Measurements from ENCODE around the gene PLXNA1.

PLXNA1 gene

DNA sequence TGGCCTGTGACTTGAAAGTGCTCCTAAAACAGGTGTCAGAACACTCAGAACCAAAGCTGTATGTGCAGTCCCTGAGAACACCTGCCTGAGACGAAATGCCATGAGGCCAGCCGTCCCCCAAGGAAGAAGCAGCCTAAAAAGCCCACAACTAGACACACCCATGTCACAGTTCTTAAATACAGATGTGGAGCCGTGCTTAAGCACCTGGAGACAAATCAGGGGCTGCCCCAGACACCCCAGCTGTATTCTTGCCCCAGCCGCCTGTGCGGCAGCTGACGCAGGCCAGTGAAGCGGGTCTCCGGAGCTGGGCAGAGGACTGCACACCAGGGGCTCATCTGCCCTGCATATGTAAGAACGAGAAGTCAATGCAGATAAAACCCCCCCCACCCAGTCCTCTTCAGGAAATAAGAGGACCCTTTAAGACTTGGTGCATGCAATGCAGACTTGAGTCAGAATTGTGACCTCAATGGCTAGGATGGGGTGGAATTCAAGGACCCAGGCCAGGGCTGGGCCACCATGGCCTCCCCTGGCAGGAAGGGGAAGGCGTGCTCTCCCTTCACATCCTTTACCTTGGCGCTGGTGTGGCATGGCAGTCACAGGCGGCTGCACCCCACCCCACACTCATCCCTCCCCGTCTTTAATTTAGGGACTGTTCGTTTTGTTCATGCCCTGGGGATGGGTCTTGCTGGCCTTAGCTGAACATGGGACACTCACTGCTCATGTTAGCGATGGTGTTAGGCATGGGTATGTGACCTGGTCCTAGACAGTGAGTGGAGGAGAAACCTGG is 27.7 kb upstream of the PLXNA1 start:
- H3K4me1 ChIP-seq (ENCODE audit: insufficient read depth, low read length, poor library complexity, severe bottlenecking): no peaks in the 10 kb centered on the region
- no peaks in the 10 kb centered on the region for H3K9me2 ChIP-seq (replicated peaks; ENCODE audit: low read depth, low read length)
- H3K9ac ChIP-seq (ENCODE audit: low read depth, low read length, poor library complexity, severe bottlenecking): no peak overlapping the region
- H4K20me1 ChIP-seq (ENCODE audit: insufficient read depth, low read length, poor library complexity, severe bottlenecking): no peaks in the 10 kb centered on the region
- H3F3A ChIP-seq (ENCODE audit: low read depth): no peaks in the 10 kb centered on the region
- no peaks in the 10 kb centered on the region for H3K79me2 ChIP-seq (ENCODE audit: insufficient read depth, low read length)
- H2AFZ ChIP-seq (ENCODE audit: low read length): no peak overlapping the region
- no peak overlapping the region for H3K4me2 ChIP-seq (ENCODE audit: low read depth, low read length, poor library complexity, severe bottlenecking)
- H3K27me3 ChIP-seq (ENCODE audit: insufficient read depth, low read length, poor library complexity, severe bottlenecking): no peaks in the 10 kb centered on the region
- no peak for TF ChIP-seq EZH2phosphoT487 (IDR thresholded peaks at IDR 0.05; ENCODE audit: borderline replicate concordance)
- TF ChIP-seq, protein P1, sequence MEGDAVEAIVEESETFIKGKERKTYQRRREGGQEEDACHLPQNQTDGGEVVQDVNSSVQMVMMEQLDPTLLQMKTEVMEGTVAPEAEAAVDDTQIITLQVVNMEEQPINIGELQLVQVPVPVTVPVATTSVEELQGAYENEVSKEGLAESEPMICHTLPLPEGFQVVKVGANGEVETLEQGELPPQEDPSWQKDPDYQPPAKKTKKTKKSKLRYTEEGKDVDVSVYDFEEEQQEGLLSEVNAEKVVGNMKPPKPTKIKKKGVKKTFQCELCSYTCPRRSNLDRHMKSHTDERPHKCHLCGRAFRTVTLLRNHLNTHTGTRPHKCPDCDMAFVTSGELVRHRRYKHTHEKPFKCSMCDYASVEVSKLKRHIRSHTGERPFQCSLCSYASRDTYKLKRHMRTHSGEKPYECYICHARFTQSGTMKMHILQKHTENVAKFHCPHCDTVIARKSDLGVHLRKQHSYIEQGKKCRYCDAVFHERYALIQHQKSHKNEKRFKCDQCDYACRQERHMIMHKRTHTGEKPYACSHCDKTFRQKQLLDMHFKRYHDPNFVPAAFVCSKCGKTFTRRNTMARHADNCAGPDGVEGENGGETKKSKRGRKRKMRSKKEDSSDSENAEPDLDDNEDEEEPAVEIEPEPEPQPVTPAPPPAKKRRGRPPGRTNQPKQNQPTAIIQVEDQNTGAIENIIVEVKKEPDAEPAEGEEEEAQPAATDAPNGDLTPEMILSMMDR (conservative IDR thresholded peaks at IDR 0.05; ENCODE audit: low read length): no peak
- no peak overlapping the region for H3K4me3 ChIP-seq (ENCODE audit: low read length, poor library complexity, severe bottlenecking)
- H3K9me3 ChIP-seq (ENCODE audit: insufficient read depth, low read depth, low read length): no peaks in the 10 kb centered on the region
- H3K36me3 ChIP-seq (ENCODE audit: insufficient read depth, low read length): no peaks in the 10 kb centered on the region

- Histone ChIP-seq H3K9me3 (ENCODE audit: insufficient read depth, low read depth, low read length) (no peaks in the 10 kb centered on the region), H3K9me2 (replicated peaks; ENCODE audit: low read depth, low read length) (no peaks in the 10 kb centered on the region), H3K4me2 (ENCODE audit: low read depth, low read length, poor library complexity, severe bottlenecking) (no peak overlapping the region), H3K4me3 (ENCODE audit: low read length, poor library complexity, severe bottlenecking) (no peak overlapping the region), H3K4me1 (ENCODE audit: insufficient read depth, low read length, poor library complexity, severe bottlenecking) (no peaks in the 10 kb centered on the region), H3K27me3 (ENCODE audit: insufficient read depth, low read length, poor library complexity, severe bottlenecking) (no peaks in the 10 kb centered on the region), H3K9ac (ENCODE audit: low read depth, low read length, poor library complexity, severe bottlenecking) (no peak overlapping the region), H3F3A (ENCODE audit: low read depth) (no peaks in the 10 kb centered on the region), H4K20me1 (ENCODE audit: insufficient read depth, low read length, poor library complexity, severe bottlenecking) (no peaks in the 10 kb centered on the region), H3K36me3 (ENCODE audit: insufficient read depth, low read length) (no peaks in the 10 kb centered on the region), H3K79me2 (ENCODE audit: insufficient read depth, low read length) (no peaks in the 10 kb centered on the region), H2AFZ (ENCODE audit: low read length) (no peak overlapping the region)
- TF ChIP-seq, protein P1 (conservative IDR thresholded peaks at IDR 0.05; ENCODE audit: low read length): no peak
- no peak for TF ChIP-seq EZH2phosphoT487 (IDR thresholded peaks at IDR 0.05; ENCODE audit: borderline replicate concordance)
These were observed 26.6 kb upstream of the PLXNA1 start for GRCh38 chr3:126956361-126956760.

DNA sequence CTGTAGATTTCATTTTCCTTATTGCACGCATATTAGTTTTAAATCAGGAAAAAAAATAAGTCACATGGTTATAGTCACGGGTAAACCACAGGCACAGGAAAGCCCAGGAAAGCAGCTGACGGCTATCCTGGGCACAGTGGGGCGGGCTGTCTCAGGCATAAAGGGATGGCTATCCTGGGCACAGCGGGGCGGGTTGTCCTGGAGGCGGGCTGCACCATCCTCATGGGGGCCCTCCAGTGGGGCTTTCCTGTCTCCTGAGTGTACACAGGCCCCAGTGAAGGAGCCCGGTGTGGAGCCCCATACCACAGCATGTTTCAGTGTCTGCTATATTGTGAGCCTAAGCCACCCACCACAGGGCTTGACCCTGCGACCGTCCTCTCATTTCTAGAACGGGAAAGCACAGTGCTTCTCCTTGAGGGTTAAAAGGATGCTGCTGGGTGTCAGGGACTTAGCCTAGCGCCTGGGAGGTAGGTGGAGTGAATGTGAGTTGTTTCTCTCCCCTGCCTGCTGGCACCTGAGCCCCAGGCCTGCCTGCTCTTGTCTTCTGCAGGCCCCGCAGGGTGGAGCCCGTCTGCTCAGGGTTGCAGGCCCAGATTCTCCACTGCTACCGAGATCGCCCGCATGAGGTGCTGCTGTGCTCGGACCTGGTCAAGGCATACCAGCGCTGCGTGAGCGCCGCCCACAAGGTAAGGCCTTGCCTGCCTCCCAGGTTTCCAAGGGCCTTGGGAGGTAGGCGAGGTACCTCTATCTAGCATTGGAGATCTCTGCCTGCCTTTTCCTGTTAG is 25.9 kb upstream of the PLXNA1 start:
- Histone ChIP-seq H3K9ac (ENCODE audit: low read depth, low read length, poor library complexity, severe bottlenecking) (no peak overlapping the region), H3K27me3 (ENCODE audit: insufficient read depth, low read length, poor library complexity, severe bottlenecking) (no peaks in the 10 kb centered on the region), H2AFZ (ENCODE audit: low read length) (no peak overlapping the region), H3K36me3 (ENCODE audit: insufficient read depth, low read length) (no peaks in the 10 kb centered on the region), H3K4me2 (ENCODE audit: low read depth, low read length, poor library complexity, severe bottlenecking) (no peak overlapping the region), H3F3A (ENCODE audit: low read depth) (no peaks in the 10 kb centered on the region), H3K4me3 (ENCODE audit: low read length, poor library complexity, severe bottlenecking) (no peak overlapping the region), H3K9me2 (replicated peaks; ENCODE audit: low read depth, low read length) (no peaks in the 10 kb centered on the region), H3K9me3 (ENCODE audit: insufficient read depth, low read depth, low read length) (no peaks in the 10 kb centered on the region), H4K20me1 (ENCODE audit: insufficient read depth, low read length, poor library complexity, severe bottlenecking) (no peaks in the 10 kb centered on the region), H3K4me1 (ENCODE audit: insufficient read depth, low read length, poor library complexity, severe bottlenecking) (no peaks in the 10 kb centered on the region), H3K79me2 (ENCODE audit: insufficient read depth, low read length) (no peaks in the 10 kb centered on the region)
- no peak for TF ChIP-seq EZH2phosphoT487 (IDR thresholded peaks at IDR 0.05; ENCODE audit: borderline replicate concordance)
- TF ChIP-seq, protein P1 (conservative IDR thresholded peaks at IDR 0.05; ENCODE audit: low read length): no peak

Measured in Loucy (cell line).